Mesenchymal stem cell (in vitro differentiated cells and primary cell): ENCODE measurements around the gene KRT23.
A peak's percentile ranks its signal among the peaks of the same experiment; 100 is the strongest.

Source experiments
- DNase-seq: peaks from one replicate; pipeline ENCODE4 v3.0.0-alpha.2; 2013
- H2AFZ ChIP-seq: one replicate; pipeline ENCODE4 v1.6.1; 2013; ENCODE audit warnings: low read depth, mild to moderate bottlenecking, control low read depth, inconsistent platforms, low read length, moderate library complexity
- H2AK5ac ChIP-seq: 2 replicates; pipeline ENCODE4 v1.6.1; 2013; ENCODE audit warnings: low read length, moderate library complexity, mild to moderate bottlenecking, inconsistent platforms; ENCODE audit not compliant: severe bottlenecking
- H2BK120ac ChIP-seq: one replicate; pipeline ENCODE4 v1.6.1; 2013; ENCODE audit warnings: low read depth, mild to moderate bottlenecking, inconsistent platforms, low read length, moderate library complexity
- H2BK12ac ChIP-seq, 2 experiments: one replicate each; pipeline ENCODE4 v1.6.1; 2013; ENCODE audit warnings: inconsistent platforms in 2 of 2, low read length in 2 of 2, mild to moderate bottlenecking in 2 of 2, moderate library complexity in 2 of 2, control low read depth in 1 of 2
- H2BK15ac ChIP-seq: one replicate; pipeline ENCODE4 v1.6.1; 2013; ENCODE audit warnings: mild to moderate bottlenecking, low read depth, inconsistent platforms; ENCODE audit not compliant: poor library complexity, severe bottlenecking
- H2BK5ac ChIP-seq: 2 replicates; pipeline ENCODE4 v1.6.1; 2013; ENCODE audit warnings: low read depth, mild to moderate bottlenecking, low read length, control low read depth, inconsistent platforms; ENCODE audit not compliant: poor library complexity, severe bottlenecking
- H3K14ac ChIP-seq, 2 experiments: one replicate each; pipeline ENCODE4 v1.6.1; 2013; ENCODE audit warnings: inconsistent platforms in 2 of 2, low read length in 2 of 2, control low read depth in 1 of 2, mild to moderate bottlenecking in 1 of 2, moderate library complexity in 1 of 2
- H3K18ac ChIP-seq, 2 experiments: one replicate each; pipeline ENCODE4 v1.6.1; 2013; ENCODE audit warnings: inconsistent platforms in 2 of 2, low read length in 2 of 2, control low read depth in 1 of 2, low read depth in 1 of 2, mild to moderate bottlenecking in 1 of 2
- H3K23ac ChIP-seq, 2 experiments: one replicate each; pipeline ENCODE4 v1.6.1; 2013; ENCODE audit warnings: inconsistent platforms in 2 of 2, low read length in 2 of 2, mild to moderate bottlenecking in 2 of 2, moderate library complexity in 2 of 2, control low read depth in 1 of 2
- H3K27ac ChIP-seq: 2 replicates; pipeline ENCODE4 v1.5.1; 2013; ENCODE audit warnings: mild to moderate bottlenecking, moderate library complexity, low read length, control low read depth, inconsistent platforms; ENCODE audit not compliant: poor library complexity, severe bottlenecking
- H3K27me3 ChIP-seq, 2 experiments: 2 replicates each; pipeline versions ENCODE4 v1.6.1 to v1.7.0; 2013; ENCODE audit warnings: low read length in 2 of 2, mild to moderate bottlenecking in 2 of 2, moderate library complexity in 2 of 2, control low read depth in 1 of 2, inconsistent platforms in 1 of 2; ENCODE audit not compliant: control insufficient read depth in 1 of 2, insufficient read depth in 1 of 2
- H3K36me3 ChIP-seq, 2 experiments: 2 replicates each; pipeline versions ENCODE4 v1.6.1 to v1.7.0; 2013; ENCODE audit warnings: low read length in 2 of 2, control low read depth in 1 of 2, inconsistent platforms in 1 of 2, low read depth in 1 of 2, mild to moderate bottlenecking in 1 of 2; ENCODE audit not compliant: insufficient read depth in 2 of 2, control insufficient read depth in 1 of 2
- H3K4ac ChIP-seq, 2 experiments: one replicate each; pipeline ENCODE4 v1.6.1; 2013; ENCODE audit warnings: inconsistent platforms in 2 of 2, low read length in 2 of 2, mild to moderate bottlenecking in 2 of 2, moderate library complexity in 2 of 2, control low read depth in 1 of 2, low read depth in 1 of 2
- H3K4me1 ChIP-seq: 2 replicates; pipeline ENCODE4 v1.6.1; 2013; ENCODE audit warnings: low read depth, low read length, control low read depth; ENCODE audit not compliant: control insufficient read depth, insufficient read depth
- H3K4me2 ChIP-seq: 2 replicates; pipeline ENCODE4 v1.6.1; 2013; ENCODE audit warnings: low read length, mild to moderate bottlenecking, inconsistent platforms; ENCODE audit not compliant: poor library complexity, severe bottlenecking
- H3K4me3 ChIP-seq, 2 experiments: 2 replicates each; pipeline versions ENCODE4 v1.5.1 to v1.7.0; 2013; ENCODE audit warnings: low read length in 2 of 2, mild to moderate bottlenecking in 2 of 2, control low read depth in 1 of 2, low read depth in 1 of 2; ENCODE audit not compliant: insufficient read depth in 1 of 2
- H3K79me1 ChIP-seq: replicated peaks from 2 replicates; pipeline ENCODE4 v1.6.1; 2013; ENCODE audit warnings: mild to moderate bottlenecking, control low read depth, low read length, inconsistent platforms; ENCODE audit not compliant: poor library complexity, severe bottlenecking
- H3K9ac ChIP-seq: 2 replicates; pipeline ENCODE4 v1.7.0; 2013; ENCODE audit warnings: mild to moderate bottlenecking, low read length, moderate library complexity
- H3K9me3 ChIP-seq: 2 replicates; pipeline ENCODE4 v1.7.0; 2013; ENCODE audit warnings: mild to moderate bottlenecking, low read length; ENCODE audit not compliant: control insufficient read depth
- H4K8ac ChIP-seq: one replicate; pipeline ENCODE4 v1.6.1; 2013; ENCODE audit warnings: inconsistent platforms, mild to moderate bottlenecking, low read length, moderate library complexity
- H4K91ac ChIP-seq: one replicate; pipeline ENCODE4 v1.6.1; 2013; ENCODE audit warnings: mild to moderate bottlenecking, low read length, inconsistent platforms
- whole genome bisulfite sequencing: methylation state at CpG from one replicate; pipeline ENCODE4 v1.1.7; 2013; ENCODE audit warnings: mixed read lengths; 5-methylcytosine and 5-hydroxymethylcytosine counted together

The KRT23 gene

GRCh38 chr17:40956401-40957254 is 19.2 kb upstream of the KRT23 start:
- Histone ChIP-seq H3K79me1 (no peaks in the 10 kb centered on the region), H3K27ac (peak overlapping the region; percentile 93), H2BK15ac (no peak overlapping the region), H2BK120ac (no peak overlapping the region), H3K36me3 (no peaks in the 10 kb centered on the region), H3K4me1 (peaks cover 10% of the 10 kb centered on the region), H3K23ac (no peak overlapping the region), H2AK5ac (no peak overlapping the region), H3K4ac (no peak overlapping the region), H3K27me3 (no peaks in the 10 kb centered on the region), H2BK12ac (no peak overlapping the region), H3K4me3 (no peak overlapping the region), H2AFZ (no peak overlapping the region), H2BK5ac (peak overlapping the region; percentile 75), H4K91ac (no peak overlapping the region), H3K18ac (no peak overlapping the region), H3K14ac (no peak overlapping the region), H3K9me3 (no peaks in the 10 kb centered on the region), H4K8ac (no peak overlapping the region), H3K9ac (peak overlapping the region; percentile 56), H3K4me2 (no peak overlapping the region)
- WGBS = 66% methylated on average over 6 of the region's 8 CpGs
- DNase-seq = peak; percentile 60

- Histone ChIP-seq H3K18ac (no peak overlapping the region), H3K23ac (no peak overlapping the region), H3K27ac (no peak overlapping the region), H3K36me3 (no peaks in the 10 kb centered on the region), H3K9ac (peak overlapping the region; percentile 82), H3K4me3 (no peak overlapping the region), H3K4me2 (no peak overlapping the region), H3K4me1 (peaks cover 8% of the 10 kb centered on the region), H2AK5ac (no peak overlapping the region), H2BK5ac (no peak overlapping the region), H2BK12ac (no peak overlapping the region), H4K8ac (no peak overlapping the region), H3K14ac (no peak overlapping the region), H2AFZ (no peak overlapping the region), H2BK15ac (no peak overlapping the region), H2BK120ac (no peak overlapping the region), H3K9me3 (no peaks in the 10 kb centered on the region), H3K79me1 (no peaks in the 10 kb centered on the region), H4K91ac (no peak overlapping the region), H3K27me3 (no peaks in the 10 kb centered on the region), H3K4ac (no peak overlapping the region)
- DNase-seq = peak; percentile 7
- WGBS = 85% methylated on average over 2 of the region's 2 CpGs
Observed at GRCh38 chr17:40953881-40954280, 16.4 kb upstream of the KRT23 start.

GRCh38 chr17:40952661-40953060 is 15.2 kb upstream of the KRT23 start:
- Histone ChIP-seq H3K4ac (no peak overlapping the region), H3K27me3 (no peaks in the 10 kb centered on the region), H3K9me3 (no peaks in the 10 kb centered on the region), H2AK5ac (no peak overlapping the region), H3K23ac (no peak overlapping the region), H2BK15ac (no peak overlapping the region), H4K8ac (no peak overlapping the region), H2BK12ac (no peak overlapping the region), H3K18ac (no peak overlapping the region), H3K79me1 (no peaks in the 10 kb centered on the region), H2BK120ac (no peak overlapping the region), H3K36me3 (no peaks in the 10 kb centered on the region), H3K9ac (peak overlapping the region; percentile 82), H2BK5ac (no peak overlapping the region), H4K91ac (no peak overlapping the region), H3K4me1 (peaks cover 3% of the 10 kb centered on the region), H3K4me2 (no peak overlapping the region), H3K27ac (no peak overlapping the region), H3K4me3 (no peak overlapping the region), H3K14ac (no peak overlapping the region), H2AFZ (no peak overlapping the region)
- peak; percentile 78 for DNase-seq
- WGBS = 100% methylated on average over 1 of the region's 1 CpG

GRCh38 chr17:40952154-40952553 is 14.7 kb upstream of the KRT23 start:
- Histone ChIP-seq H3K14ac (no peak overlapping the region), H3K18ac (no peak overlapping the region), H3K36me3 (no peaks in the 10 kb centered on the region)

More at GRCh38 chr17:40952154-40952553, 14.7 kb upstream of the KRT23 start:
- Histone ChIP-seq H2AK5ac (peak overlapping the region; percentile 26), H3K23ac (no peak overlapping the region), H3K4me1 (peaks cover 3% of the 10 kb centered on the region), H2BK12ac (no peak overlapping the region), H3K9me3 (no peaks in the 10 kb centered on the region), H2BK15ac (no peak overlapping the region), H2AFZ (no peak overlapping the region), H4K8ac (no peak overlapping the region), H3K4ac (no peak overlapping the region), H3K4me2 (no peak overlapping the region), H2BK5ac (no peak overlapping the region), H3K4me3 (no peak overlapping the region), H3K27me3 (no peaks in the 10 kb centered on the region), H3K9ac (peak overlapping the region; percentile 82), H3K79me1 (no peaks in the 10 kb centered on the region), H4K91ac (no peak overlapping the region), H3K27ac (no peak overlapping the region), H2BK120ac (no peak overlapping the region)
- no CpG with 5 or more reads among the region's 2 CpGs for WGBS
- DNase-seq = no peak
